NB4 (cell line): ENCODE results near the gene CHAF1B.

Experiments
- POLR2A ChIP-seq: IDR thresholded peaks from 2 replicates; pipeline ENCODE4 v1.6.1; 2011; ENCODE audit warnings: mild to moderate bottlenecking; ENCODE audit not compliant: insufficient read length; ENCODE audit errors: extremely low read depth
- TF ChIP-seq, protein P1 (sequence below): IDR thresholded peaks from one replicate; pipeline ENCODE4 v1.5.1; 2012; ENCODE audit warnings: low read depth, low read length
- TF ChIP-seq, protein P2 (sequence below): IDR thresholded peaks from 2 replicates; pipeline ENCODE4 v1.6.1; 2011; ENCODE audit warnings: low read depth, low read length

DNA sequence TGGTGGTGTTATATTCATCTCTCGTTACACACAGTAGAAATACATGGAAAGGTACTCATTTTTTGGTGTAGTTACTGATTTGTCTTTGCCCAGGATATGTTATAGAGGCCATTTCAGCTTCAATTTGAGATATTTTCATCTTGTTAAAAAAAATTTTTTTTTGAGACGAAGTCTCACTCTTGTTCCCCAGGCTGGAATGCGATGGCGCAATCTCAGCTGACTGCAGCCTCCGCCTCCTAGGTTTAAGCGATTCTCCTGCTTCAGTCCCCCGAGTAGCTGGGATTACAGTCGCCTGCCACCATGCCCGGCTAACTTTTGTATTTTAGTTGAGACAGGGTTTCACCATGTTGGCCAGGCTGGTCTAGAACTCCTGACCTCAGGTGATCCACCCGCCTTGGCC, 46.2 kb upstream of the CHAF1B start:
- no peak for TF ChIP-seq POLR2A
- TF ChIP-seq, protein P1, sequence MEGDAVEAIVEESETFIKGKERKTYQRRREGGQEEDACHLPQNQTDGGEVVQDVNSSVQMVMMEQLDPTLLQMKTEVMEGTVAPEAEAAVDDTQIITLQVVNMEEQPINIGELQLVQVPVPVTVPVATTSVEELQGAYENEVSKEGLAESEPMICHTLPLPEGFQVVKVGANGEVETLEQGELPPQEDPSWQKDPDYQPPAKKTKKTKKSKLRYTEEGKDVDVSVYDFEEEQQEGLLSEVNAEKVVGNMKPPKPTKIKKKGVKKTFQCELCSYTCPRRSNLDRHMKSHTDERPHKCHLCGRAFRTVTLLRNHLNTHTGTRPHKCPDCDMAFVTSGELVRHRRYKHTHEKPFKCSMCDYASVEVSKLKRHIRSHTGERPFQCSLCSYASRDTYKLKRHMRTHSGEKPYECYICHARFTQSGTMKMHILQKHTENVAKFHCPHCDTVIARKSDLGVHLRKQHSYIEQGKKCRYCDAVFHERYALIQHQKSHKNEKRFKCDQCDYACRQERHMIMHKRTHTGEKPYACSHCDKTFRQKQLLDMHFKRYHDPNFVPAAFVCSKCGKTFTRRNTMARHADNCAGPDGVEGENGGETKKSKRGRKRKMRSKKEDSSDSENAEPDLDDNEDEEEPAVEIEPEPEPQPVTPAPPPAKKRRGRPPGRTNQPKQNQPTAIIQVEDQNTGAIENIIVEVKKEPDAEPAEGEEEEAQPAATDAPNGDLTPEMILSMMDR, result no peak
- TF ChIP-seq, protein P2, sequence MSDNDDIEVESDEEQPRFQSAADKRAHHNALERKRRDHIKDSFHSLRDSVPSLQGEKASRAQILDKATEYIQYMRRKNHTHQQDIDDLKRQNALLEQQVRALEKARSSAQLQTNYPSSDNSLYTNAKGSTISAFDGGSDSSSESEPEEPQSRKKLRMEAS, result no peak
